Activated CD4-positive, alpha-beta T cell treated with anti-CD3 and anti-CD28 coated beads, Interleukin-2, amount 10 ng/mL, durations not matched to agents 7 days and 5 days (primary cell): ENCODE measurements around the gene WWC2. TPM values are rescaled to one million over a fixed set of nuclear protein-coding genes. Genes with fewer than 3 reads are reported as not detected.
A peak's percentile ranks its signal among the peaks of the same experiment; 100 is the strongest.

Source experiments
- CTCF ChIA-PET: fragments of 350-600 bp; sonication (Branson Sonifier 250); formaldehyde crosslinking; loops from one replicate; lab custom pipeline; 2021; ENCODE audit warnings: antibody characterized with exemption; lab: Charles Lee
- POLR2A ChIA-PET: fragments of 350-600 bp; sonication (Branson Sonifier 250); formaldehyde crosslinking; loops from one replicate; lab custom pipeline; 2021; ENCODE audit warnings: antibody characterized with exemption; lab: Charles Lee
- DNase-seq: peaks from one replicate; pipeline ENCODE4 v3.0.0-alpha.2; 2020
- H3K27ac Mint-ChIP-seq: one replicate; pipeline ENCODE4 v1.8.0; 2021; ENCODE audit warnings: mild to moderate bottlenecking, moderate library complexity, mixed read lengths
- H3K27me3 Mint-ChIP-seq: one replicate; pipeline ENCODE4 v1.8.0; 2021; ENCODE audit warnings: mixed read lengths
- H3K36me3 Mint-ChIP-seq: one replicate; pipeline ENCODE4 v1.8.0; 2021; ENCODE audit warnings: low read depth, mixed read lengths
- H3K4me1 Mint-ChIP-seq: one replicate; pipeline ENCODE4 v1.8.0; 2021; ENCODE audit warnings: mixed read lengths
- H3K4me3 Mint-ChIP-seq: one replicate; pipeline ENCODE4 v1.8.0; 2021; ENCODE audit warnings: mild to moderate bottlenecking, moderate library complexity, mixed read lengths
- H3K9me3 Mint-ChIP-seq: one replicate; pipeline ENCODE4 v1.8.0; 2021; ENCODE audit warnings: mixed read lengths
- total RNA-seq, 2 experiments: library from RNA; stranded (reverse); gene quantifications; one replicate each; pipeline ENCODE4 v1.2.3, GENCODE V29; 2021

The WWC2 gene
- total RNA-seq = under 1 TPM; 0.25 to 0.52 TPM

GRCh38 chr4:183098723-183099536 is at the start of gene WWC2:
WWC2 (plus strand) TSS chr4:183099257; CDS start chr4:183099492, 235 bp downstream.
- ChIA-PET POLR2A (no interaction called here), CTCF (interaction anchor here (1.0 to 1.6 kb wide), 3 partner anchors 25 to 174 kb away, joined by 3 to 4 read pairs (median 3); no protein-coding TSS in a partner anchor)
- H3K4me3 Mint-ChIP-seq = peak within 1 kb of the TSS; percentile 56
- peak; percentile 40 for DNase-seq
- peaks cover 5% of the 10 kb centered on the region for H3K4me1 Mint-ChIP-seq
- H3K9me3 Mint-ChIP-seq = no peaks in the 10 kb centered on the region
- H3K36me3 Mint-ChIP-seq = no peaks in the 10 kb centered on the region
- peaks cover 60% of the 10 kb centered on the region for H3K27me3 Mint-ChIP-seq
- no peak within 1 kb of the TSS for H3K27ac Mint-ChIP-seq

- Mint-ChIP-seq H3K4me1 (no peaks in the 10 kb centered on the region), H3K9me3 (no peaks in the 10 kb centered on the region), H3K4me3 (no peak overlapping the region), H3K27ac (no peak overlapping the region), H3K27me3 (peaks cover 19% of the 10 kb centered on the region), H3K36me3 (no peaks in the 10 kb centered on the region)
- ChIA-PET POLR2A (no interaction called here), CTCF (no interaction called here)
- DNase-seq = no peak
Observed at GRCh38 chr4:183053681-183054080, 45.4 kb upstream of the WWC2 start.

- Mint-ChIP-seq H3K36me3 (no peaks in the 10 kb centered on the region), H3K4me3 (no peak overlapping the region), H3K4me1 (no peaks in the 10 kb centered on the region), H3K9me3 (no peaks in the 10 kb centered on the region), H3K27ac (no peak overlapping the region), H3K27me3 (peaks cover 8% of the 10 kb centered on the region)
- CTCF ChIA-PET = no interaction called here
- DNase-seq = no peak
- POLR2A ChIA-PET = no interaction called here
Observed at GRCh38 chr4:183057255-183057654, 41.8 kb upstream of the WWC2 start.

- H3K36me3 Mint-ChIP-seq = no peaks in the 10 kb centered on the region
- ChIA-PET CTCF (no interaction called here), POLR2A (no interaction called here)
- DNase-seq = no peak
- H3K4me3 Mint-ChIP-seq = no peak overlapping the region
- no peaks in the 10 kb centered on the region for H3K9me3 Mint-ChIP-seq
- H3K27ac Mint-ChIP-seq = no peak overlapping the region
- peaks cover 11% of the 10 kb centered on the region for H3K27me3 Mint-ChIP-seq
- H3K4me1 Mint-ChIP-seq = no peaks in the 10 kb centered on the region
Observed at GRCh38 chr4:183059797-183060196, 39.3 kb upstream of the WWC2 start.

- no peak overlapping the region for H3K27ac Mint-ChIP-seq
- no peak for DNase-seq
- no peaks in the 10 kb centered on the region for H3K4me1 Mint-ChIP-seq
- CTCF ChIA-PET = interaction anchor here (0.8 kb wide), 1 partner anchor 194 kb away, joined by 3 read pairs; no protein-coding TSS in a partner anchor
- POLR2A ChIA-PET = no interaction called here
- no peaks in the 10 kb centered on the region for H3K36me3 Mint-ChIP-seq
- peaks cover 3% of the 10 kb centered on the region for H3K9me3 Mint-ChIP-seq
- H3K27me3 Mint-ChIP-seq = peaks cover 4% of the 10 kb centered on the region
- H3K4me3 Mint-ChIP-seq = no peak overlapping the region
Observed at GRCh38 chr4:183068502-183068901, 30.6 kb upstream of the WWC2 start.

GRCh38 chr4:183071222-183071621 is 27.8 kb upstream of the WWC2 start:
- Mint-ChIP-seq H3K4me3 (no peak overlapping the region), H3K9me3 (peaks cover 3% of the 10 kb centered on the region), H3K27me3 (peaks cover 5% of the 10 kb centered on the region), H3K27ac (no peak overlapping the region), H3K4me1 (no peaks in the 10 kb centered on the region), H3K36me3 (no peaks in the 10 kb centered on the region)
- ChIA-PET CTCF (interaction anchor here (1.9 kb wide), 1 partner anchor 191 kb away, joined by 5 read pairs; no protein-coding TSS in a partner anchor), POLR2A (no interaction called here)
- DNase-seq = no peak

GRCh38 chr4:183072176-183072575 is 26.9 kb upstream of the WWC2 start:
- ChIA-PET CTCF (interaction anchor here (1.9 kb wide), 1 partner anchor 190 kb away, joined by 5 read pairs; no protein-coding TSS in a partner anchor), POLR2A (no interaction called here)
- H3K4me1 Mint-ChIP-seq = no peaks in the 10 kb centered on the region
- no peak overlapping the region for H3K27ac Mint-ChIP-seq
- peaks cover 5% of the 10 kb centered on the region for H3K27me3 Mint-ChIP-seq
- DNase-seq = no peak
- peaks cover 3% of the 10 kb centered on the region for H3K9me3 Mint-ChIP-seq
- H3K36me3 Mint-ChIP-seq = no peaks in the 10 kb centered on the region
- H3K4me3 Mint-ChIP-seq = no peak overlapping the region

- H3K36me3 Mint-ChIP-seq = no peaks in the 10 kb centered on the region
- no peaks in the 10 kb centered on the region for H3K9me3 Mint-ChIP-seq
- peaks cover 4% of the 10 kb centered on the region for H3K27me3 Mint-ChIP-seq
- H3K4me3 Mint-ChIP-seq = no peak overlapping the region
- H3K27ac Mint-ChIP-seq = no peak overlapping the region
- no peaks in the 10 kb centered on the region for H3K4me1 Mint-ChIP-seq
- ChIA-PET CTCF (interaction anchor here (0.6 to 3.9 kb wide), 4 partner anchors 12 to 187 kb away, joined by 3 to 17 read pairs (median 4); no protein-coding TSS in a partner anchor), POLR2A (no interaction called here)
- DNase-seq = no peak
Observed at GRCh38 chr4:183073838-183074145, 25.3 kb upstream of the WWC2 start.

- DNase-seq = no peak
- ChIA-PET POLR2A (no interaction called here), CTCF (interaction anchor here (0.6 to 3.9 kb wide), 4 partner anchors 13 to 187 kb away, joined by 3 to 17 read pairs (median 6); no protein-coding TSS in a partner anchor)
- Mint-ChIP-seq H3K4me3 (no peak overlapping the region), H3K4me1 (no peaks in the 10 kb centered on the region), H3K27me3 (peaks cover 4% of the 10 kb centered on the region), H3K36me3 (no peaks in the 10 kb centered on the region), H3K27ac (no peak overlapping the region), H3K9me3 (no peaks in the 10 kb centered on the region)
Observed at GRCh38 chr4:183074288-183074990, 24.6 kb upstream of the WWC2 start.

GRCh38 chr4:183078634-183079033 is 20.4 kb upstream of the WWC2 start:
- Mint-ChIP-seq H3K27me3 (peaks cover 4% of the 10 kb centered on the region), H3K27ac (no peak overlapping the region), H3K4me3 (no peak overlapping the region), H3K36me3 (no peaks in the 10 kb centered on the region), H3K4me1 (no peaks in the 10 kb centered on the region), H3K9me3 (no peaks in the 10 kb centered on the region)
- ChIA-PET CTCF (no interaction called here), POLR2A (no interaction called here)
- no peak for DNase-seq

GRCh38 chr4:183080372-183081115 is 18.5 kb upstream of the WWC2 start:
- ChIA-PET POLR2A (no interaction called here), CTCF (interaction anchor here (1.2 kb wide), 1 partner anchor 170 kb away, joined by 3 read pairs; no protein-coding TSS in a partner anchor)
- no peak for DNase-seq
- Mint-ChIP-seq H3K9me3 (no peaks in the 10 kb centered on the region), H3K4me3 (no peak overlapping the region), H3K27me3 (peaks cover 6% of the 10 kb centered on the region), H3K36me3 (no peaks in the 10 kb centered on the region), H3K4me1 (no peaks in the 10 kb centered on the region), H3K27ac (no peak overlapping the region)

GRCh38 chr4:183081116-183081469 is 18.0 kb upstream of the WWC2 start:
- POLR2A ChIA-PET = no interaction called here
- H3K27me3 Mint-ChIP-seq = peaks cover 6% of the 10 kb centered on the region
- no peaks in the 10 kb centered on the region for H3K4me1 Mint-ChIP-seq
- no peak overlapping the region for H3K27ac Mint-ChIP-seq
- CTCF ChIA-PET = no interaction called here
- no peaks in the 10 kb centered on the region for H3K36me3 Mint-ChIP-seq
- no peaks in the 10 kb centered on the region for H3K9me3 Mint-ChIP-seq
- no peak overlapping the region for H3K4me3 Mint-ChIP-seq
- no peak for DNase-seq
